GM12864 (cell line): ENCODE measurements around the gene DTD1.
"Not testable (repeated sequence)": the region's sequence is repeated elsewhere in the genome, so short reads cannot be mapped to it uniquely, and the experiment has no call there.

Experiments used
- DNase-seq: peaks from one replicate; pipeline ENCODE4 v3.0.0-alpha.2; 2011; ENCODE audit warnings: low read depth
- H3K4me3 ChIP-seq: 2 replicates; pipeline ENCODE4 v1.5.1; 2011; ENCODE audit warnings: mild to moderate bottlenecking, low read depth, low read length, control low read depth
- TF ChIP-seq, protein P1 (sequence below): IDR thresholded peaks from 2 replicates; pipeline ENCODE4 v1.5.1; 2011; ENCODE audit warnings: low read depth, mild to moderate bottlenecking, moderate library complexity, low read length, control low read depth, inconsistent platforms; ENCODE audit errors: missing control alignments

The DTD1 gene

DNA sequence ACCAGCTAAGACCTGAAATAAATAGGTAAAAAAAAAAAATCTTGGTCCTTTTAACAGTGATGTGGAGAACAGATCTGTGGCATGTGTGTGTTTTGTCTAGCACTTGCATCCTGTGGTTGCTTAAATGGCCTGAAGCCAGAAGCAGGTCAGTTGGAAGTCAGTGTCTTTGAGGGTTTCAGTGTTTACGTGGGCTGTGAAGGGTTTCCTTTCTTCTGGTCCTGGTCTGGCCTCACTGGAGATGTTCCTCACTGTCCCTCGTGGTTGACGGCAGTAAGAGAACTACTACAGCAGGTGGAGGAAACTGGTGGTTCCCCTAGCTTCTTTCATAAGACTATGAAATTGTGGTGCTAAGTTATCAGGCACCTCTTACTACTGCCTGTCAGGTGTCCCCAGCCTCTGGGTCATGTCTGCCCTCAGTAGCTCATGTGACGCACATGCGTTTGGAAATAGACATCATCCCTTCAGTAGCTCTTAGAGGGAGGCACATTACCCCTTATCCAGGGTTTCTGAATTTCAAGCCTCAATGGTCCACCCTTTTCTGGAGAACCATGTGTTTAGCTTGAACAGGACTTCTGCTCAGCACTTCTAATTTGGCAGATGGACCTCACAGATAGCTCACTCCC lies 166.3 kb downstream of the DTD1 start:
- peak; percentile 31 for DNase-seq
- TF ChIP-seq, protein P1, sequence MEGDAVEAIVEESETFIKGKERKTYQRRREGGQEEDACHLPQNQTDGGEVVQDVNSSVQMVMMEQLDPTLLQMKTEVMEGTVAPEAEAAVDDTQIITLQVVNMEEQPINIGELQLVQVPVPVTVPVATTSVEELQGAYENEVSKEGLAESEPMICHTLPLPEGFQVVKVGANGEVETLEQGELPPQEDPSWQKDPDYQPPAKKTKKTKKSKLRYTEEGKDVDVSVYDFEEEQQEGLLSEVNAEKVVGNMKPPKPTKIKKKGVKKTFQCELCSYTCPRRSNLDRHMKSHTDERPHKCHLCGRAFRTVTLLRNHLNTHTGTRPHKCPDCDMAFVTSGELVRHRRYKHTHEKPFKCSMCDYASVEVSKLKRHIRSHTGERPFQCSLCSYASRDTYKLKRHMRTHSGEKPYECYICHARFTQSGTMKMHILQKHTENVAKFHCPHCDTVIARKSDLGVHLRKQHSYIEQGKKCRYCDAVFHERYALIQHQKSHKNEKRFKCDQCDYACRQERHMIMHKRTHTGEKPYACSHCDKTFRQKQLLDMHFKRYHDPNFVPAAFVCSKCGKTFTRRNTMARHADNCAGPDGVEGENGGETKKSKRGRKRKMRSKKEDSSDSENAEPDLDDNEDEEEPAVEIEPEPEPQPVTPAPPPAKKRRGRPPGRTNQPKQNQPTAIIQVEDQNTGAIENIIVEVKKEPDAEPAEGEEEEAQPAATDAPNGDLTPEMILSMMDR: peak; percentile 20
- no peak overlapping the region for H3K4me3 ChIP-seq

DNA sequence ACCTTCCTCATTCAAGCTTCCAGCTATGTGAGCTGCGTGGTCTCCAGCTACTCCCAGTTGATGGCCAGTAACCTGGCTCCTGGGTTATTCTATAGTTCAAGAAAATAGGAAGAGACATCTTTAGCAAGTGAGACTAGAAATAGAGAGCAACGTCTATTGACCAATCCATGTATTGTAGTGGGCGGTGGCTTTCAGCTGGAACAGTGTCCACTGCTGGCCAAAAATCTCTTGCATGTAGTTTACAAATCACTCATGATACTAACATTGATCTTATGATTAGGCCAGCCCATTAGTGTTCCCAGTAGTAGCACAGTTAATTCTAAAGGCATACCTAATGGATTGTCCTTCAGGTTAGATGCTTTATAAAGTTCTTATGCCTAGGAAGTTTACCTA lies 166.8 kb downstream of the DTD1 start:
- no peak for DNase-seq
- H3K4me3 ChIP-seq: no peak overlapping the region
- TF ChIP-seq, protein P1: no peak

DNA sequence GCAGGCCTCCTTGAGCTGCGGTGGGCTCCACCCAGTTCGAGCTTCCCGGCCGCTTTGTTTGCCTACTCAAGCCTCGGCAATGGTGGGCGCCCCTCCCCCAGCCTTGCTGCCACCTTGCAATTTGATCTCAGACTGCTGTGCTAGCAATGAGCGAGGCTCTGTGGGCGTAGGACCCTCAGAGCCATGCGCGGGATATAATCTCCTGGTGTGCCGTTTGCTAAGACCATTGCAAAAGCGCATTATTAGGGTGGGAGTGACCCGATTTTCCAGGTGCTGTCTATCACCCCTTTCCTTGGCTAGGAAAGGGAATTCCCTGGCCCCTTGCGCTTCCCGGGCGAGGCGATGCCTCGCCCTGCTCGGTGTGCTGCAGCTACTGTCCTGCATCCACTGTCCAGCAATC lies 173.0 kb downstream of the DTD1 start:
- H3K4me3 ChIP-seq, DNase-seq: not testable (repeated sequence)

DNA sequence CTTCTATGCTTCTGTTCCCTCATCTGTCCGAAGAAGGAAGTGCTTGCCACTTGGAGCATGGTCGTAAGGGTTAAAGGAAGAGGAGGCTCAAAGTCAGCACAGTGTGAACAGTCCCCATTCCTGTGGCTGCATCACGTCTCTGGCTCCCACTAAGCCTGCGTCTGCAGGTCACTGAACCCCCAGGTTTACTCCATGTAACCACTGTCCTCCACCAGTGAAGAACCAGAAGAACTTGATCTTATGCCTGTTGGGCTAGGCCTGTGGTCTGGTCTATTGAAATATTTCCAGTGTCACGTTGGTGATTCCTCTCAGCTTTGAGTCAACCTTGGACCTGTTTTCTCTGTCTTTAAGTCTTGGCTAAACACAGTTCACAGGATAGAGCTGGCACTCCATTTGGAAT lies 179.8 kb downstream of the DTD1 start:
- no peak overlapping the region for H3K4me3 ChIP-seq
- DNase-seq: no peak
- TF ChIP-seq, protein P1: no peak

DNA sequence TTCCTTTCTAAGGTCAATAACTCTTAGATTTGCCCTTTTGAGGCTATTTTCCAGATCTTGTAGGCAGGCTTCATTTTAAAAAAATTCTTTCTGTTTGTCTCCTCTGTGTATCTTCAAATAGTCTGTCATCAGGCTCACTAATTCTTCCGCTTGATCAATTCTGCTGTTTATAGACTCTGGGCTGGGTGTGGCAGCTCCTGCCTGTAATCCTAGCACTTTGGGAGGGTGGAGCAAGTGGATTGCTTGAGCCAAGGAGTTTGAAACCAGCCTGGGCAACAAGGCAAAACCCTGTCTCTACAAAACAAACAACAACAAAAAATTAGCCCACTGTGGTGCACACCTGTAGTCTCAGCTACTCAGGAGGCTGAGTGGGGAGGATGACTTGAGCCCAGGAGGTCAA lies 185.7 kb downstream of the DTD1 start:
- no peak for DNase-seq
- TF ChIP-seq, protein P1: no peak
- no peak overlapping the region for H3K4me3 ChIP-seq

DNA sequence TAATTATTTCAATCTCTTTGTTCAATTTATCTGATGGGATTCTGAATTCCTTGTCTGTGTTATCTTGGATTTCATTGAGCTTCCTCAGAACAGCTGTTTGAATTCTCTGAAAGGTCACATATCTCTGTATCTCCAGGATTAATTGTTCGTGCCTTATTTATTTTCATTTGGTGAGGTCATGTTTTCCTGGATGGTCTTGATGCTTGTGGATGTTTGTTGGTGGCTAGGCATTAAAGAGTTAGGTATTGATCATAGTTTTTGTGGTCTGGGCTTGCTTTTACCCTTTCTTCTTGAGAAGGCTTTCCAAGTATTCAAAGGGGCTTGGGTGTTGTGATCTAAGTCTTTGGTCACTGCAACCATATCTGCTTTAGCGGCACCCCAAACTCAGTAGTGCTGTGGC lies 186.4 kb downstream of the DTD1 start:
- H3K4me3 ChIP-seq: no peak overlapping the region
- TF ChIP-seq, protein P1: no peak
- DNase-seq: no peak

DNA sequence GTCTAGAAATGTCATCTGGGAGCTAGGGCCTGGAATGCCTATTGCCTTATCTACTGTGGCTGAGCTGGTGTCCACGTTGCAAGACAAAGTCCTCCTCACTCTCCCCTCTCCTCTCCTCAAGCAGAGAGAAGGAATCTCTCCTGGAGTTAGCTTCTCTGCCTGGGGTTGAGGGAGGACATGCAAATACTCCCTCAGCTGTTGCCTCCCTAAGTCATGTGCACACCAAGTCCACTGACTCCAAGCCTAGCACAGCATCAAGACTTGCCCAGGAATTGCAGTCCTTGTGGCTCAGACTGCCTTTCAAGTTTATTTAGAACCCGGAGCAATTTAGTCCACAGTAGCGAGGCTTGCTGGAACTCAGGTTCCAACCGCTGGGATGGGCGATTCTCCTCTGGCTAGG lies 187.8 kb downstream of the DTD1 start:
- TF ChIP-seq, protein P1: no peak

More for the DNA sequence above, 187.8 kb downstream of the DTD1 start:
- DNase-seq: no peak
- H3K4me3 ChIP-seq: no peak overlapping the region
